GM18520 (cell line): ENCODE results near the gene GMEB2.
"Not testable (repeated sequence)": the region's sequence is repeated elsewhere in the genome, so short reads cannot be mapped to it uniquely, and the experiment has no call there.

Source experiments
- ATAC-seq: cut with Tn5 transposase; IDR thresholded peaks from one replicate; pipeline ENCODE4 v1.9.1; 2021; ENCODE audit not compliant: unreplicated experiment

GMEB2 gene

GRCh38 chr20:63657937-63658748 is 31.2 kb upstream of the GMEB2 start, which contains the start of gene RTEL1:
TSS of gene RTEL1 (plus strand) at chr20:63658312. CDS start at chr20:63659403, 1,091 bp downstream.
- ATAC-seq: peak; percentile 86

DNA sequence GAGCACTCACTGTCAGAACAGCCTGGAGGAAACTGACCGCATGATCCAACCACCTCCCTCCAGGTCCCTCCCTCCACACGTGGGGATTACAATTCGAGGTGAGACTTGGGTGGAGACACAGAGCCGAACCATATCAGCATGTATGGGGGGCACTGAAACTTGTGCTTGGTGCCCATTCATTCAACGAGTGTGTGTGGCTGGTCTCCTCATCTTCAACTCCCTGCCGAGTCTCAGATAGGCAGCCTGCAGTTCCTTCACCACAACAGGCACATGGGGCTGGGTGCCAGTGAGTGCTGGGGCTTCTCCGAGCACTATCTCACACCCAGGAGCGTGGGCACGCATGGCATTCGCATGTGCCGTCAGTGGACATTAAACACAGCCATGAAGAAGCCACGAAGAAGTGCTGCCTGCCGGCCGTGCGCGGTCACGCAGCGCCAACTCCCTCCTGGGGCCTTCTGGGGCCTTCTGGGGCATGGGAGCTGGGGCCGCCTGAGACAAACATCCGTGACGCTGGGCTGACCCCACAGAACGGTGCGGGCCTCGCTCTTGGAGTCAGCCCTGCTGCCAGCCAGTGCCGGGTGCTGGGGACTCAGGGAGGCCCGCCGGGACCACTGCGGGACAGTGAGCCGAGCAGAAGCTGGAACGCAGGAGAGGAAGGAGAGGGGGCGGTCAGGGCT is 30.5 kb upstream of the GMEB2 start:
- no peak for ATAC-seq

GRCh38 chr20:63656451-63656850 is 29.6 kb upstream of the GMEB2 start:
- no peak for ATAC-seq

DNA sequence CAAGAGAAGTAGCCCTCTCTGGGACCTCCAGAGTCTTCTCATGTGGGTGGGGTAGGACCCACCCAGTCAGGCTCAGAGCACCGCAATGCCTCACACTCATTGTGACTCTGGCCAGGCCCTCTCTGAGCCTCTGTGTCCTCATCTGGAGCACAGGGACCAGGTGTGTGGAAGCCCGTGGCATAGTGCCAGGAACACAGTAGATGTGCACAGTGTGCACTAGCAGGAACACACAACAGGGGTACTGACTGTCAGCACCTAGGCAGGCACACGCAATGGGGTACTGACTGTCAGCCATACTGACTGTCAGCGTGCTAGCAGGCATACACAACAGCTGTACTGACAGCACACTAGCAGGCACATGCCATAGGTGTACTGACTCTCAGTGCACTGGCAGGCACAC is 28.3 kb upstream of the GMEB2 start:
- ATAC-seq: no peak

- no peak for ATAC-seq
Observed at GRCh38 chr20:63653974-63654668, 27.2 kb upstream of the GMEB2 start.

- ATAC-seq: no peak
Observed at GRCh38 chr20:63653041-63653973, 26.4 kb upstream of the GMEB2 start, which contains the start of gene STMN3. TSS of gene STMN3 (minus strand) at chr20:63653424. CDS start at chr20:63653345, 79 bp downstream.

- no peak for ATAC-seq
Observed at GRCh38 chr20:63652192-63652980, 25.5 kb upstream of the GMEB2 start.

GRCh38 chr20:63651942-63652191 is 25.0 kb upstream of the GMEB2 start:
- ATAC-seq: no peak

DNA sequence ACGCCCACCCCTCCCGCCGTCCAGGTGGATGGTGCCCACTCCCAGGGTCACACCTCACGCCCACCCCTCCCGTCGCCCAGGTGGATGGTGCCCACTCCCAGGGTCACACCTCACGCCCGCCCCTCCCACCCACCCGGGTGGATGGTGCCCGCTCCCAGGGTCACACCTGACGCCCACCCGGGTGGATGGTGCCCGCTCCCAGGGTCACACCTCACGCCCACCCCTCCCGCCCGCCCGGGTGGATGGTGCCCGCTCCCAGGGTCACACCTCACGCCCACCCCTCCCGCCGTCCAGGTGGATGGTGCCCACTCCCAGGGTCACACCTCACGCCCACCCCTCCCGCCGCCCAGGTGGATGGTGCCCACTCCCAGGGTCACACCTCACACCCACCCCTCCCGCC is 23.6 kb upstream of the GMEB2 start:
- not testable (repeated sequence) for ATAC-seq

DNA sequence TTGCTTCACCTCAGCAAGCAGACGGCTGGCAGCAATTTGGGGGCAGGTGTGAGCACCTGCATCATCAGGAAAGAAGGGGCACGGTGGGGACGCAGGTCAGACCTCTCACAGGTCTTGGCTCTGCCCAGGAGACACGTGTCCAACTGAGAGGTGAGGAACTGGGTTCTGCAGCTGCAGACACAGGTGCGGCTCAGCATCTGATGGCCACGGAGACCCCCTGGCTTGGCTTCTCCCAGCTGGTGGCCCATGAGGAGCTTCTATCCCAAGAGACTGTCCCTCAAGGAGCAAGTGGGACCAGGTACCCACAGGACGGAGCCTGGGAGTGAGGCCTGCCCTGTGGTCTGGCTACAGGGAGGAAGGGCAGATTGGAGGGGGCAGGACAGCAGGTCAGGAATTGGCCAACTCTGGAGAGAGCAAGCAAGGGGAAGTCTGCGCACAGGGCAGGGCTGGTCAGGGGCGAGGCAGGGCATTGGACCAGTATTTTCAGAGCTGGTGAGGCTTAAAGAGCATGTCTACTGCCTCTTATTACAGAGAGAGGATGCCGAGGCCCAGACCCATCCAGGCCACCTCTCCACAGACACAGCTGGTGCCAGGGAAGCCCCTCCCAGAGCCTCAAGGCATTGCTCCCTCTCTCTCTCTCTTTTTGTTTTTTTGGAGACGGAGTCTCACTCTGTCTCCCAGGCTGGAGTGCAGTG is 22.1 kb upstream of the GMEB2 start:
- no peak for ATAC-seq

- ATAC-seq: no peak
Observed at GRCh38 chr20:63648190-63648589, 21.3 kb upstream of the GMEB2 start.

DNA sequence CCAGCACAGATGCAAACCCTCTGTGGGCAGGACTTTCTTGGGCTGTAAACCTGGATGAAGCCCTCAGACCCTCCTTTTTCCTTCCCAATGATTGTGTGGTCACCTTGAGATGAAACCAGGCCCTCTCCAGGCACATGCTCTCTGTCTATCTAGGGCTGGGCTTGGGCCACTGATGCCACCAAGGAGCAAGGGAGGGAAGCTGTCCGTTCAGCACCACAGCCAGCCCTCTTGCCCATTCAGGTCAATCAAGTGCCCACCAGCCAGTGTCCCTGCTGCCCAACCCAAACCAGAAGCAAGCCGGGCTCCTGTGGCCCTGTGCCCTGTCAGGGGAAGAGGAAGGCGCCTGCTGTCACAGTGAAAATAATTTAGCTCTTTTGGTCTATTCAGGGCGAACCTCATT is 18.3 kb upstream of the GMEB2 start:
- no peak for ATAC-seq

- ATAC-seq: no peak
Observed at GRCh38 chr20:63643946-63644345, 17.0 kb upstream of the GMEB2 start.

- ATAC-seq: no peak
Observed at GRCh38 chr20:63643499-63643898, 16.6 kb upstream of the GMEB2 start.

DNA sequence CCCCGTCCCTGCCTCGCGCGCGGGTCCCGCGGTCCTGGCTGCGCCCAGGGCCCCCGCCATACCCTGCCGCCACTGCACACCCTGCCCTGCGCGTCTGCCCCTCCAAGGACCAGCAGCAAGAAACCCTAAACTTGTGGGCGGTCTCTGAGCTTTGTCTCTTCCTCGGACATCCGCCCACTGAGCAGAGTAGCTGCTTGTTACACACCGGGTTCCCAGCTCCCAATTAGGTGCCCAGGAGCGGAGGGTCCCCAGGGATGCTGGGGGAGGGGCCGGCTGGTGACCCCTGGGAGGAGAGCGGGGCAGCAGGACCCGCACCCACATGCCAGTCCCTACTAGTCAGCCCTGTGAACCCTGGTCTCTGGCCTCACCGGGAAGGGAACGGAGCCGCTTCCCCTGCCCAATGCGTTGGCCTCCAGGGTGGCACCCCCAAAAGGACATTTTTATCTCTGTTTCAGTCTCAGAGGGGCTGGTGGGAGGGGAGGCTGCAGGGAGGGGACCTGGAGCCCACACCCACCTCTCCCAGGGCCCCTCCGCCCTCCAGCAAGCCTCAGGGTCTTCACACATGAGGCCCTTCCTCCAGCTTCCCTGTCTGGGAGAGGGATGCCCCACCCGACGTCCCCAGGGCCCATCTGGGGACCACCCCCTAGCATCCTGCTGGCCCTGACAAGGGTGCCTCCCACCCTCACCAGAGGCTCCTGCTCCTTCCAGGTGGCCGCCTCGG is 15.8 kb upstream of the GMEB2 start:
- ATAC-seq: no peak

DNA sequence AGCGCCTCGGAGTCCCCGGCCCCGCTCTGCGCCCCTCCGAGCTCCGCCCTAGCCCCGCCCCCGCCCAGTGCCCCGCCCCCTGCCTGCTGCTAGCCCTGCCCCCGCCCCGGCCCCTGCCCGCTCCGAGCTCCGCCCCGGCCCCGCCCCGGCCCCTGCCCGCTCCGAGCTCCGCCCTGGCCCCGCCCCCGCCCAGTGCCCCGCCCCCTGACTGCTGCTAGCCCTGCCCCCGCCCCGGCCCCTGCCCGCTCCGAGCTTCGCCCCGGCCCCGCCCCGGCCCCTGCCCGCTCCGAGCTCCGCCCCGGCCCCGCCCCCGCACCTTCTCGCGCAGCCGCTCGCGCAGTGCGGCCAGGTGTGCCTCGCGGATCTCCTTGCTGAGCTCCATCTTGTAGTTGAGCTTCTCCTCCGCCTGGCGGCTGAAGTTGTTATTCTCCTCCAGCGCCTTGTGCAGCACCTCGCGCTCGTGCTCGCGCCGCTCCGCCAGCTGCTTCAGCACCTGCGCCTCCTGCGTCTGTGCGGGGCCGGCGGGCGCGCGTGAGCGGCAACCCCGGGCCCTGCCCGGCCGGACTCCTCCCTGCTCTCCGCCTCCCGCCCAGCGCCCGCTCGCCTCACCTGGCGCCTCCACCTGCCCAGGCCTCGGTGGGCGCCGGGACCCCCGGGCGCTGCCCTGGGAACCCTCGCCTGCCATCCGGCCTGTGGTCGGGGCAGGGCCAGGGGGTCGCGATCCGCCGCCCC is 15.1 kb upstream of the GMEB2 start:
- peak; percentile 75 for ATAC-seq

- ATAC-seq: no peak
Observed at GRCh38 chr20:63641146-63641791, 14.4 kb upstream of the GMEB2 start.

DNA sequence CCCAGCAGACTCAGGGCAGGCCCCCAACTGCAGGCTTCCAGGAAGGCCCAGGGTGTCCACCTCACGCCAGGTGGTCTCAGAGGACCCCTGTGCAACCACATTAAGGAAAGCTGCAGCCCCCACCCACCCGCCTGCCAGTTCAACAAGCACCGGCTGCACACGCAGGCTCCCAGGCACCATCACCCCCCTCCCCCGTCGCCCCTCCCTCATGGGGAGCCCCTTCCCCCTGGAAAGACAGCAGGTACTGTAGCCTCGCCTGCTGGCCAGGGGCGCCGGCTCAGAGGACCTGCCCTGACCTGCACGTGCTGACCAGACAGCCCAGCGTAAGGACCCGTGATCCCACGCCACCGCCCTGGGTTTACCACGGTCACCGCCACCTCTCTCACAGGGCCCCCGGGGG is 13.8 kb upstream of the GMEB2 start:
- ATAC-seq: not testable (repeated sequence)
